CD14-positive monocyte (primary cell): ENCODE measurements around the gene OR2V1. TPM values are rescaled to one million over a fixed set of nuclear protein-coding genes. Genes with fewer than 3 reads are reported as not detected.

ENCODE experiments used
- DNase-seq, 3 donors: peaks; one replicate each; pipeline ENCODE4 v3.0.0-alpha.2; 2011 to 2022
- H2AFZ ChIP-seq: 2 replicates; pipeline ENCODE4 v1.6.0; 2012; ENCODE audit warnings: mild to moderate bottlenecking, low read depth, low read length, inconsistent platforms; ENCODE audit not compliant: insufficient read depth, poor library complexity, severe bottlenecking
- H3K27ac ChIP-seq, 2 donors: 1 replicate in 1 of 2; 2 replicates in 1 of 2; pipeline ENCODE4 v1.5.1; 2012 to 2013; ENCODE audit warnings: low read length in 2 of 2, control low read depth in 1 of 2, inconsistent platforms in 1 of 2, low read depth in 1 of 2, mild to moderate bottlenecking in 1 of 2
- H3K27me3 ChIP-seq, 2 donors: one replicate each; pipeline versions ENCODE4 v1.6.0 to v1.6.1; 2011 to 2013; ENCODE audit warnings: low read length in 2 of 2; ENCODE audit not compliant: control insufficient read depth in 2 of 2, insufficient read depth in 2 of 2
- H3K36me3 ChIP-seq, 2 donors: replicated peaks in 1 of 2; 1 replicate in 1 of 2; 2 replicates in 1 of 2; pipeline versions ENCODE4 v1.5.1 to v1.6.1; 2012 to 2013; ENCODE audit warnings: low read length in 2 of 2, control low read depth in 1 of 2, inconsistent platforms in 1 of 2, mild to moderate bottlenecking in 1 of 2; ENCODE audit not compliant: insufficient read depth in 2 of 2, control insufficient read depth in 1 of 2
- H3K4me1 ChIP-seq, 2 donors: 1 replicate in 1 of 2; 2 replicates in 1 of 2; pipeline versions ENCODE4 v1.5.1 to v1.6.1; 2012 to 2013; ENCODE audit warnings: low read length in 2 of 2, control low read depth in 1 of 2, inconsistent platforms in 1 of 2, mild to moderate bottlenecking in 1 of 2, moderate library complexity in 1 of 2; ENCODE audit not compliant: insufficient read depth in 2 of 2, control insufficient read depth in 1 of 2
- H3K4me2 ChIP-seq: replicated peaks from 2 replicates; pipeline ENCODE3; 2012; ENCODE audit warnings: low read length, moderate library complexity, mild to moderate bottlenecking; ENCODE audit not compliant: poor library complexity, severe bottlenecking; ENCODE audit errors: extremely low read depth
- H3K4me3 ChIP-seq, 3 experiments: fragments of 200-600 bp in 1 of 3; sonication (generic) in 1 of 3; replicated peaks in 1 of 3; 1 replicate in 2 of 3; 2 replicates in 1 of 3; pipeline ENCODE4 v1.5.1; 2011 to 2013; ENCODE audit warnings: low read length in 3 of 3, mild to moderate bottlenecking in 3 of 3, control low read depth in 2 of 3, low read depth in 2 of 3, inconsistent platforms in 1 of 3, moderate library complexity in 1 of 3
- H3K79me2 ChIP-seq: 2 replicates; pipeline ENCODE4 v1.6.0; 2012; ENCODE audit warnings: mild to moderate bottlenecking, control low read depth, inconsistent platforms, low read length, moderate library complexity; ENCODE audit not compliant: insufficient read depth
- H3K9ac ChIP-seq: 2 replicates; pipeline ENCODE4 v1.6.0; 2017; ENCODE audit warnings: low read length, mild to moderate bottlenecking; ENCODE audit not compliant: insufficient read depth, poor library complexity, severe bottlenecking
- H3K9me3 ChIP-seq, 2 donors: replicated peaks in 1 of 2; 1 replicate in 1 of 2; 2 replicates in 1 of 2; pipeline versions ENCODE4 v1.5.1 to v1.6.1; 2012 to 2013; ENCODE audit warnings: low read length in 2 of 2, control low read depth in 1 of 2; ENCODE audit not compliant: control insufficient read depth in 1 of 2, insufficient read depth in 1 of 2
- H4K20me1 ChIP-seq: 2 replicates; pipeline ENCODE4 v1.6.0; 2012; ENCODE audit warnings: mild to moderate bottlenecking, low read length, control low read depth, moderate library complexity; ENCODE audit not compliant: insufficient read depth
- H3K27ac Mint-ChIP-seq, 7 donors: one replicate each; pipeline ENCODE4 v1.8.0; 2020; ENCODE audit warnings: mild to moderate bottlenecking in 7 of 7, mixed read lengths in 7 of 7, moderate library complexity in 6 of 7, inconsistent platforms in 2 of 7
- H3K27me3 Mint-ChIP-seq, 3 donors: one replicate each; pipeline ENCODE4 v1.8.0; 2021 to 2022; ENCODE audit warnings: low read depth in 3 of 3, mild to moderate bottlenecking in 3 of 3, mixed read lengths in 3 of 3, moderate library complexity in 3 of 3, inconsistent platforms in 1 of 3
- H3K36me3 Mint-ChIP-seq, 2 donors: one replicate each; pipeline ENCODE4 v1.8.0; 2020; ENCODE audit warnings: mixed read lengths in 2 of 2, inconsistent platforms in 1 of 2, mild to moderate bottlenecking in 1 of 2
- H3K4me1 Mint-ChIP-seq: one replicate; pipeline ENCODE4 v1.8.0; 2020; ENCODE audit warnings: mild to moderate bottlenecking, mixed read lengths
- H3K4me3 Mint-ChIP-seq, 2 donors: one replicate each; pipeline ENCODE4 v1.8.0; 2020; ENCODE audit warnings: mild to moderate bottlenecking in 2 of 2, mixed read lengths in 2 of 2, moderate library complexity in 1 of 2
- H3K9me3 Mint-ChIP-seq, 7 donors: one replicate each; pipeline ENCODE4 v1.8.0; 2020 to 2022; ENCODE audit warnings: mixed read lengths in 7 of 7, mild to moderate bottlenecking in 6 of 7, moderate library complexity in 6 of 7, inconsistent platforms in 2 of 7
- WGBS: methylation state at CpG from one replicate; pipeline ENCODE4 v1.1.5; 2013; ENCODE audit warnings: missing lambda C conversion rate; ENCODE audit not compliant: insufficient coverage; 5-methylcytosine and 5-hydroxymethylcytosine counted together
- intact Hi-C, 2 donors: fragments of 100-400 bp; cut with micrococcal nuclease; formaldehyde crosslinking; loops; one replicate each; pipeline versions ENCODE4 v1.15.0 to v1.15.1; 2023
- polyA plus RNA-seq, 3 donors: library from polyadenylated mRNA; depleted of rRNA in 1 of 3; unstranded in 2 of 3; stranded (reverse) in 1 of 3; fragments of 300-500 nt in 2 of 3; fragments of >200 nt in 1 of 3; fragmentation: Illumina TruSeq in 2 of 3; gene quantifications; 1 replicate in 2 of 3; 2 replicates in 1 of 3; pipeline ENCODE4 v1.2.3, GENCODE V29; 2012 to 2021
- TF ChIP-seq, protein P1 (sequence below): fragments of 200-600 bp; IDR thresholded peaks from one replicate; pipeline ENCODE4 v1.8.0; 2022; ENCODE audit warnings: antibody characterized with exemption, mild to moderate bottlenecking

OR2V1 gene
- polyA plus RNA-seq, 3 donors, result not detected

DNA sequence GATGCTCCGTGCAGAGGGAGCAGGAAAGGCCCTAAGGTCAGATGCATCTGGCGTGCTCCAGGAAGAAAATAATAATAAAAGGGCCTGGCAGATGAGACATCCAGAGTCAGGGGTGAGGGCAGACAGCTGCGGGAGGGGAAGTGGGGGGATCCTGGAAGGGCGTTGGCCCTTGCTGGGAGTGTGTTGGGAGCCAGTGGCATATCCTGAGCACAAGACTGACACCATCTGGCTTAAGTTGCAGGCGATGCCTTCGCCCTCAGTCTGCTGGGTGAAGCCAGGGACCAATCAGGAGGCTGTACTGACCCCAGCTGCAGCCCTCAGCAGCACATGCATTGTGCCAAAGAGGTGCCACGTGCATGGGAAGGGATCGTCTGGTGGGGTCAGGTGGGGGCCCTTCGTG, 20.2 kb upstream of the OR2V1 start:
- no peak overlapping the region for H2AFZ ChIP-seq
- no peaks in the 10 kb centered on the region for H4K20me1 ChIP-seq
- no peaks in the 10 kb centered on the region for H3K4me1 Mint-ChIP-seq
- H3K36me3 Mint-ChIP-seq, result no peaks in the 10 kb centered on the region
- H3K9me3 Mint-ChIP-seq, result peaks cover 0 to 9% (median 3%) of the 10 kb centered on the region in 7 donors
- TF ChIP-seq, protein P1, sequence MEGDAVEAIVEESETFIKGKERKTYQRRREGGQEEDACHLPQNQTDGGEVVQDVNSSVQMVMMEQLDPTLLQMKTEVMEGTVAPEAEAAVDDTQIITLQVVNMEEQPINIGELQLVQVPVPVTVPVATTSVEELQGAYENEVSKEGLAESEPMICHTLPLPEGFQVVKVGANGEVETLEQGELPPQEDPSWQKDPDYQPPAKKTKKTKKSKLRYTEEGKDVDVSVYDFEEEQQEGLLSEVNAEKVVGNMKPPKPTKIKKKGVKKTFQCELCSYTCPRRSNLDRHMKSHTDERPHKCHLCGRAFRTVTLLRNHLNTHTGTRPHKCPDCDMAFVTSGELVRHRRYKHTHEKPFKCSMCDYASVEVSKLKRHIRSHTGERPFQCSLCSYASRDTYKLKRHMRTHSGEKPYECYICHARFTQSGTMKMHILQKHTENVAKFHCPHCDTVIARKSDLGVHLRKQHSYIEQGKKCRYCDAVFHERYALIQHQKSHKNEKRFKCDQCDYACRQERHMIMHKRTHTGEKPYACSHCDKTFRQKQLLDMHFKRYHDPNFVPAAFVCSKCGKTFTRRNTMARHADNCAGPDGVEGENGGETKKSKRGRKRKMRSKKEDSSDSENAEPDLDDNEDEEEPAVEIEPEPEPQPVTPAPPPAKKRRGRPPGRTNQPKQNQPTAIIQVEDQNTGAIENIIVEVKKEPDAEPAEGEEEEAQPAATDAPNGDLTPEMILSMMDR, result no peak
- H3K27me3 Mint-ChIP-seq, result peaks cover 7 to 18% (median 16%) of the 10 kb centered on the region in 3 donors
- no peak overlapping the region for H3K27ac ChIP-seq
- no peak overlapping the region for H3K9ac ChIP-seq
- no peaks in the 10 kb centered on the region for H3K36me3 ChIP-seq
- no peak overlapping the region for H3K4me3 Mint-ChIP-seq
- intact Hi-C loops, result loop anchor here (10.0 kb wide), 3 partner anchors 286 to 366 kb away; partner anchors contain the start of genes ZFP62 (in 2 of the 2) and MGAT1 (in 1 of the 2)
- WGBS, result 54% methylated on average over 9 of the region's 9 CpGs
- no peaks in the 10 kb centered on the region for H3K4me1 ChIP-seq
- no peaks in the 10 kb centered on the region for H3K27me3 ChIP-seq
- H3K4me2 ChIP-seq, result no peak overlapping the region
- no peak overlapping the region for H3K4me3 ChIP-seq
- no peaks in the 10 kb centered on the region for H3K79me2 ChIP-seq
- no peak overlapping the region for H3K27ac Mint-ChIP-seq
- DNase-seq, result no peak
- peaks cover 0 to 8% of the 10 kb centered on the region in 2 donors for H3K9me3 ChIP-seq

DNA sequence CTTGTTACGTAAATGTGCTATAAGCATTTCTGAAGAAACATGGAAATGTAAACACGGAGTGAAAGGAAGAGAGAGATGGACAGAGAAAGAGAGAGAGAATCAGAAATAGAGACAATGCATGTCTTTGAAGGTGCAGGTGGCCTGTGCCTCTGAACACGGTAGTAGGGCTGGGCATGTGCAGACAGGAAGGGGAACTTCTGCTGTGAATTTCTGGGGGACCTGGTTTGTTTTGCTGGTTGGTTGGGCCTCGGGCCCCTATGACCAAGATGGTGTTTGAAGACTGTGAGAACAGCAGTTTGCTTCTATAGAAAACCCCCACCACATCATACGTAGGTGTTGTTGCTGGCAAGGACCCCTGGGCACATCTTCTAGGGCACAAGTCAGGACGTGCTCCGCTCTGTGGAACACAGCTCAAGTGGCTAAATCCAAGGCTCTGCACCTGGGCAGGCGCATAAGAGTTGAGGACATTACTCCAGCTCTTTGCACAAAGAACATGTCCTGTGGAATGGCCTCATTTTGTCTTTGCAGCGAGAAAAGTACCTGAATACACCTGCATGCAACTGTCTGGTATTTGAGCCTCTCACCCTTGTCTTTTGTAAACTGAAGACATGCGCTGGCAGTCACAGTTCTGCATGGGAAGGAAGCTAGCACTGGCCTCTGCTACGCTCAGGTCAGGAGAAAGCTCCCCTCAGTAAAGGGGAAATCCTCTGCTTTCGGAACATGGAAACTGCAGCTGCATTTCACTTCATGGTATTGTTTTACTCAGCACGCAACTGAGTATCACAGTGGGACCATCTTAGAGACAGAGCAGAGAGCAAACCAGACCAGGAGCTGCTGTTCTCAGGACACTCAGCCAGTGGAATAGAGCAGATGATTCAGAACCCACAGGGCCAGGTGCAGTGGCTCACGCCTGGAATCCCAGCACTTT, 19.1 kb upstream of the OR2V1 start:
- TF ChIP-seq, protein P1, result no peak
- Histone ChIP-seq H3K36me3 (no peaks in the 10 kb centered on the region), H3K9me3 (peaks cover 0 to 8% of the 10 kb centered on the region in 2 donors), H3K4me1 (no peaks in the 10 kb centered on the region), H3K9ac (no peak overlapping the region), H3K79me2 (no peaks in the 10 kb centered on the region), H2AFZ (no peak overlapping the region), H3K27me3 (no peaks in the 10 kb centered on the region), H4K20me1 (no peaks in the 10 kb centered on the region), H3K4me3 (no peak overlapping the region), H3K27ac (no peak overlapping the region), H3K4me2 (no peak overlapping the region)
- H3K9me3 Mint-ChIP-seq, result peaks cover 2 to 14% (median 6%) of the 10 kb centered on the region in 7 donors
- H3K27me3 Mint-ChIP-seq, result peaks cover 7 to 19% (median 16%) of the 10 kb centered on the region in 3 donors
- H3K4me3 Mint-ChIP-seq, result no peak overlapping the region
- intact Hi-C loops, result loop anchor here (10.0 kb wide), 3 partner anchors 285 to 365 kb away; partner anchors contain the start of genes ZFP62 (in 2 of the 2) and MGAT1 (in 1 of the 2)
- H3K4me1 Mint-ChIP-seq, result no peaks in the 10 kb centered on the region
- no peaks in the 10 kb centered on the region for H3K36me3 Mint-ChIP-seq
- WGBS, result 85% methylated on average over 12 of the region's 14 CpGs
- no peak for DNase-seq
- H3K27ac Mint-ChIP-seq, result peak overlapping the region in 1 of 7 donors; percentile 16
